GM21526 (cell line): ENCODE data around the gene POP5.
"Not testable (repeated sequence)": the region's sequence is repeated elsewhere in the genome, so short reads cannot be mapped to it uniquely, and the experiment has no call there.

Experiments used
- ATAC-seq: cut with Tn5 transposase; IDR thresholded peaks from one replicate; pipeline ENCODE4 v1.9.1; 2021; ENCODE audit warnings: moderate library complexity; ENCODE audit not compliant: unreplicated experiment, low FRiP score

Gene POP5

DNA sequence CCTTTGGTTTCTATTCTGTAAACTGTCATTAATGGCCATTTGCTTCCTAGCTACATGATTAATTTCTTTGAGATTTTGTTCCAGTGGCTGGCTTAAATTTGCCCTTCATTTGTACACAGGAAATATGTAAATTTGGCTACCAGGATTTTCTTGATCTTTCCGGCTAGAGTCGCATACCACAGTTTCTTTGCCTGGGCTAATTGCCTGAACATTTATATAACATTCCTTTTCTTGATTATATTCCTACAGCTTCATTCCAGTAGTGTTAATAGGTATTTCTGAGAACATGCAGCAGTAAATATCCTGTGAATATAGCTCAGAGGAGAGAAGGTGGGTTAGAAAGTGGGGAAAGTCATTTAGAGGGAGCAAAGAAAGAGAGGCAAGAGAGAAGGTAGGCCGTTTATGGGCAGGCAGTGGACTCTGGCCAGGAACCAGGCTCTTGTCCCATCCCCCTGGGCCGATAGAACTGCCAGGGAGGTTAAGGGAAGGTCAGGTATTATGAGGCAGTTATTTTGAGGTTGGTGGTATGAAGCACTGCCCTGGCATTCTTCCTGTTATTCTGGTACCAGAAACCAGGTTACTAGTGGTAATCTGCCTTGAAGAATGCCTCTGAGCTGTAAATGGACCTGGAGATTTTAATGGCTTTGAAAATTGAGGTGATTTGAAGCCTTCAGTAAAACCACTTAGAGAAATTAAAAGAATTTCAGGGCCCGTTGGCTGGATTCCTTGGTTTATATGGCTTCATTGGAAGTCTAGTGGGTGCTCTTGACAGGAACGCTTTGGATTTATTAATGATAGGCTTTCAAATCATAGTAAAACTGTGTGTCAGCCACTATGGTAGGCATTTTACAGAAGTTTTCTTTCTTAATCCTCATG, 42.7 kb downstream of the POP5 start:
- ATAC-seq = no peak

DNA sequence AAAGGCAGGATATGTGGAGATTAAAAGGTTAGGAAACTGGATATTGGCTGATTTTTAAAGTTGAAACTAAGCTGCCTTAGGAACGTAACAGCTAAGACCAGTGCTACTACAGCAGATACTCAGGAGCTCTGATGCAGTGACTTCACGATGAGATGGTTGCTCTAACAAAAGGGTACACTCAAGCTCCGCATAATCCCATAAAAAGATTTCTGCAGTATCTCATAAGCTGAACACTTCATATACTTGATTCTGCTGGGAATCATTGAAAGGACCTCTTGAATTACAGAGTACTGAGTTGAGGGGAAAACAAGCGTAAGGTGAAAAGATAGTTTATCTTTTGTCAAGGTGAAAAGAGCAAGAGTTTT, 43.4 kb downstream of the POP5 start:
- no peak for ATAC-seq

- no peak for ATAC-seq
Measured at GRCh38 chr12:120536064-120536791, 45.0 kb downstream of the POP5 start.

GRCh38 chr12:120534703-120535655, 46.2 kb downstream of the POP5 start:
- ATAC-seq = peak; percentile 32

GRCh38 chr12:120534203-120534702, 46.9 kb downstream of the POP5 start, which contains the start of gene RNF10:
TSS of gene RNF10 (plus strand) at chr12:120534356. CDS start at chr12:120534812, 456 bp downstream.
- ATAC-seq = peak; percentile 48

GRCh38 chr12:120532701-120533238, 48.4 kb downstream of the POP5 start:
- no peak for ATAC-seq

DNA sequence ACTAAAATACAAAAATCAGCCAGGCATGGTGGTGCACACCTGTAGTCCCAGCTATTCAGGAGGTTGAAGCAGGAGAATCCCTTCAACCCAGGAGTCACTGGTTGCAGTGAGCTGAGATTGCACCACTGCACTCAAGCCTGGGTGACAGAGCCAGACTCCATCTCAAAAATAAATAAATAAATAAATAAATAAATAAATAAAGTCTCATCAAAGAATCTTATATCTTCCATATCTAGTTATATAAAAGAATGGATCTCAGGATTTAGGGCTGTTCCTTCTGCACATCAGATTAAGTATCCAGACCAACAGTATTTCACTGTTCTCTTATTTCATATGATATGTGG, 50.8 kb downstream of the POP5 start:
- not testable (repeated sequence) for ATAC-seq

DNA sequence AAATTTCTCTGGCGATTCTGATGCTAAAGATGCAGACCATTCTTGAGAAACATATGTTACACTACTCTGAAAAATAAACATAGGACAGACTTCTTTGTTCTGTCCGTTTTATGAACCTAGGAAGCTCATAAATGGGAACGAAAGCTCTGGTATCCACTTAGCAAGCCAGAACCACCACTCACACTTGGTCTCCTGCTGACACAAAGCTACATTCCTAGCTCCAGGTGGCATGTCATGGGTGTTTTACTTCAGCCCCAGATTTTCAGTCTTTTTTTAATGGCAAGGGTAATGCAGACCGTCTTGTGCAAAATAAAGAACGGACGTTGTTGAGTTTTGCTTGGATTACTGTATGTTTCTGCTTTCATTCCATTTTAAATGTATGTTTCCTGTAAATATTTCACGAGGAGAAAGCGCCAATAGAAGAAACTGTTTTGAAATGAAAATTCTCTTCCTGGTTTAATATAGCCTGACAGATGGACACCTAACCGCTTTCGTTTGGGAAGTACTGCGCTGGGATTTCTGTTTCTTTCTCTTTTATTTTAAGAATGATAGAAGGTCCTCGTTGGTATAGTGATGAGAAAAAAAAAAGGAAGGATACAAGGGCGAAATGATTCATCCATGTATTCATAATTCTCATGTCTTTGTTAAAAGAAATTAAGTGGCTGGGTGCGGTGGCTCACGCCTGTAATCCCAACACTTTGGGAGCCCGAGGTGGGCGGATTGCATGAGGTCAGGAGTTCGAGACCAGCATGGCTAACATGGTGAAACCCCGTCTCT, 51.4 kb downstream of the POP5 start:
- no peak for ATAC-seq

GRCh38 chr12:120528861-120529525, 52.2 kb downstream of the POP5 start, which contains the start of gene COQ5:
TSS of gene COQ5 (minus strand) at chr12:120529158. CDS start at chr12:120529141, 17 bp downstream.
- ATAC-seq = peak; percentile 60
